ENCODE results near the gene TP53BP2.

The TP53BP2 gene

GRCh38 chr1:223748405-223748772 lies 97.4 kb downstream of the TP53BP2 start:
- H3K27me3 ChIP-seq (ENCODE audit: insufficient read depth, low read length, poor library complexity, severe bottlenecking) = no peaks in the 10 kb centered on the region
- H3K9me3 ChIP-seq (ENCODE audit: insufficient read depth, low read depth, low read length) = no peaks in the 10 kb centered on the region
- no peak overlapping the region for H3K9ac ChIP-seq (ENCODE audit: low read depth, low read length, poor library complexity, severe bottlenecking)
- H2AFZ ChIP-seq (ENCODE audit: low read length) = no peak overlapping the region
- H3K4me1 ChIP-seq (ENCODE audit: insufficient read depth, low read length, poor library complexity, severe bottlenecking) = no peaks in the 10 kb centered on the region
- H4K20me1 ChIP-seq (ENCODE audit: insufficient read depth, low read length, poor library complexity, severe bottlenecking) = no peaks in the 10 kb centered on the region
- H3K4me3 ChIP-seq (ENCODE audit: low read length, poor library complexity, severe bottlenecking) = no peak overlapping the region
- H3K9me2 ChIP-seq (replicated peaks; ENCODE audit: low read depth, low read length) = no peaks in the 10 kb centered on the region
- H3F3A ChIP-seq (ENCODE audit: low read depth) = no peaks in the 10 kb centered on the region
- TF ChIP-seq CTCF (conservative IDR thresholded peaks at IDR 0.05; ENCODE audit: low read length) = no peak
- no peak for TF ChIP-seq EZH2phosphoT487 (IDR thresholded peaks at IDR 0.05; ENCODE audit: borderline replicate concordance)
- no peaks in the 10 kb centered on the region for H3K36me3 ChIP-seq (ENCODE audit: insufficient read depth, low read length)
- H3K4me2 ChIP-seq (ENCODE audit: low read depth, low read length, poor library complexity, severe bottlenecking) = no peak overlapping the region
- H3K79me2 ChIP-seq (ENCODE audit: insufficient read depth, low read length) = no peaks in the 10 kb centered on the region

- H3K9ac ChIP-seq (ENCODE audit: low read depth, low read length, poor library complexity, severe bottlenecking) = no peak overlapping the region
- no peaks in the 10 kb centered on the region for H4K20me1 ChIP-seq (ENCODE audit: insufficient read depth, low read length, poor library complexity, severe bottlenecking)
- TF ChIP-seq CTCF (conservative IDR thresholded peaks at IDR 0.05; ENCODE audit: low read length) = no peak
- no peak for TF ChIP-seq EZH2phosphoT487 (IDR thresholded peaks at IDR 0.05; ENCODE audit: borderline replicate concordance)
- H3K4me1 ChIP-seq (ENCODE audit: insufficient read depth, low read length, poor library complexity, severe bottlenecking) = no peaks in the 10 kb centered on the region
- no peaks in the 10 kb centered on the region for H3K27me3 ChIP-seq (ENCODE audit: insufficient read depth, low read length, poor library complexity, severe bottlenecking)
- H2AFZ ChIP-seq (ENCODE audit: low read length) = no peak overlapping the region
- H3K9me2 ChIP-seq (replicated peaks; ENCODE audit: low read depth, low read length) = no peaks in the 10 kb centered on the region
- H3K4me2 ChIP-seq (ENCODE audit: low read depth, low read length, poor library complexity, severe bottlenecking) = no peak overlapping the region
- H3K36me3 ChIP-seq (ENCODE audit: insufficient read depth, low read length) = no peaks in the 10 kb centered on the region
- no peaks in the 10 kb centered on the region for H3K79me2 ChIP-seq (ENCODE audit: insufficient read depth, low read length)
- no peaks in the 10 kb centered on the region for H3K9me3 ChIP-seq (ENCODE audit: insufficient read depth, low read depth, low read length)
- H3K4me3 ChIP-seq (ENCODE audit: low read length, poor library complexity, severe bottlenecking) = no peak overlapping the region
- H3F3A ChIP-seq (ENCODE audit: low read depth) = no peaks in the 10 kb centered on the region
These were observed 97.9 kb downstream of the TP53BP2 start for GRCh38 chr1:223747838-223748335.

GRCh38 chr1:223745731-223746130 lies 100.0 kb downstream of the TP53BP2 start:
- Histone ChIP-seq H3K36me3 (ENCODE audit: insufficient read depth, low read length) (no peaks in the 10 kb centered on the region), H3K27me3 (ENCODE audit: insufficient read depth, low read length, poor library complexity, severe bottlenecking) (no peaks in the 10 kb centered on the region), H4K20me1 (ENCODE audit: insufficient read depth, low read length, poor library complexity, severe bottlenecking) (no peaks in the 10 kb centered on the region), H3K4me2 (ENCODE audit: low read depth, low read length, poor library complexity, severe bottlenecking) (no peak overlapping the region), H3K9ac (ENCODE audit: low read depth, low read length, poor library complexity, severe bottlenecking) (no peak overlapping the region), H3F3A (ENCODE audit: low read depth) (no peaks in the 10 kb centered on the region), H3K4me1 (ENCODE audit: insufficient read depth, low read length, poor library complexity, severe bottlenecking) (no peaks in the 10 kb centered on the region), H2AFZ (ENCODE audit: low read length) (no peak overlapping the region), H3K9me3 (ENCODE audit: insufficient read depth, low read depth, low read length) (no peaks in the 10 kb centered on the region), H3K79me2 (ENCODE audit: insufficient read depth, low read length) (no peaks in the 10 kb centered on the region), H3K4me3 (ENCODE audit: low read length, poor library complexity, severe bottlenecking) (no peak overlapping the region), H3K9me2 (replicated peaks; ENCODE audit: low read depth, low read length) (no peaks in the 10 kb centered on the region)
- TF ChIP-seq CTCF (conservative IDR thresholded peaks at IDR 0.05; ENCODE audit: low read length) (no peak), EZH2phosphoT487 (IDR thresholded peaks at IDR 0.05; ENCODE audit: borderline replicate concordance) (no peak)
